PC-9 (cell line): ENCODE results near the gene IRAK1.

ENCODE experiments used
- EZH2 ChIP-seq: fragments of 200-600 bp; sonication (generic); IDR thresholded peaks from 2 replicates; pipeline ENCODE4 v1.8.0; 2017; ENCODE audit warnings: antibody characterized with exemption, low read depth
- TF ChIP-seq, protein P1 (sequence below): fragments of 200-600 bp; sonication (generic); conservative IDR thresholded peaks from 2 replicates; pipeline ENCODE4 v1.6.1; 2017; ENCODE audit warnings: mixed run types, antibody characterized with exemption, mild to moderate bottlenecking, moderate library complexity

DNA sequence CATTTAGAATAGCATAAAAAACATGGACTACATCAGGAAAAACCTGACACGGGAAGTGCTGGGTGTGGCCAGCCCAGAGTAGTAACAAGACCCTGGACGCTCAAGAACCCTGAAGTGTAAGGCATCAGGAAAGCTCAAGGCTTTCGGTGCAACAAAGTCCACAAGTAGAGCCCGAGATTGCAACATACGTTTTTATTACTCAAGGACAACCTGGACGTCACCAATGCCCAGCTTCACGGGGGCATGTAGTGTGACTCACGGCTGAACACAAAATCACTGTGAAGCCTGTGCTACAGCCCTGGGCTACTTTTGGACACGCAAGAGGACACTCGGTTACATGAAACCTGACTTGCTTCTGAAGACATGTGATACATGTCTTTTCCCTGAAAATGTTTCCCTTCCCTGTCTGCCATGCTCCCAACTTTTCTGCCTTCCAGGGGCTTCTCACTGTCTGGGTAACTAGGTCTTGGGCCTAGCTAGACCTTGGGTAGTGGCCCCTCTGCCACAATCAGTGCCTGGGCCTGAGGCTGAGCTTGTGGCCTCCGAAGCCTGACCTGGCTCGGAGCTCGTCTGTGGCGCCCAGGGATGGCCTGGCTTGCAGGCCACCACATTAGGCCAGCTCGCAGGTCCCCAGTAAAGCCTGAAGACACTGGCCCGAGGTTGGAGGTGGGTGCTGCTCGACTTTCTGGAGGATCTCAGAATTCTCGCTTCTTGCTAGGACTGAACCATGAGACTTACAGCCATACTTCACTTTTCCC is 9.2 kb downstream of the IRAK1 start:
- TF ChIP-seq, protein P1, sequence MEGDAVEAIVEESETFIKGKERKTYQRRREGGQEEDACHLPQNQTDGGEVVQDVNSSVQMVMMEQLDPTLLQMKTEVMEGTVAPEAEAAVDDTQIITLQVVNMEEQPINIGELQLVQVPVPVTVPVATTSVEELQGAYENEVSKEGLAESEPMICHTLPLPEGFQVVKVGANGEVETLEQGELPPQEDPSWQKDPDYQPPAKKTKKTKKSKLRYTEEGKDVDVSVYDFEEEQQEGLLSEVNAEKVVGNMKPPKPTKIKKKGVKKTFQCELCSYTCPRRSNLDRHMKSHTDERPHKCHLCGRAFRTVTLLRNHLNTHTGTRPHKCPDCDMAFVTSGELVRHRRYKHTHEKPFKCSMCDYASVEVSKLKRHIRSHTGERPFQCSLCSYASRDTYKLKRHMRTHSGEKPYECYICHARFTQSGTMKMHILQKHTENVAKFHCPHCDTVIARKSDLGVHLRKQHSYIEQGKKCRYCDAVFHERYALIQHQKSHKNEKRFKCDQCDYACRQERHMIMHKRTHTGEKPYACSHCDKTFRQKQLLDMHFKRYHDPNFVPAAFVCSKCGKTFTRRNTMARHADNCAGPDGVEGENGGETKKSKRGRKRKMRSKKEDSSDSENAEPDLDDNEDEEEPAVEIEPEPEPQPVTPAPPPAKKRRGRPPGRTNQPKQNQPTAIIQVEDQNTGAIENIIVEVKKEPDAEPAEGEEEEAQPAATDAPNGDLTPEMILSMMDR: no peak
- TF ChIP-seq EZH2: no peak
